BJ (cell line): ENCODE data around the gene C6orf120. TPM values are rescaled to one million over a fixed set of nuclear protein-coding genes. Genes with fewer than 3 reads are reported as not detected.

Source experiments
- CTCF ChIA-PET: fragments of 350-600 bp; formaldehyde crosslinking; extraction: SDS; loops from one replicate; lab custom pipeline; 2021; ENCODE audit warnings: antibody characterized with exemption, inconsistent platforms; lab: Yijun Ruan, JAX
- POLR2A ChIA-PET: fragments of 300-600 bp; sonication (Branson Sonifier 250); formaldehyde crosslinking; extraction: SDS; loops from one replicate; lab custom pipeline; 2021; ENCODE audit warnings: antibody characterized with exemption; lab: Charles Lee
- DNase-seq: peaks from one replicate; pipeline ENCODE4 v3.0.0-alpha.2; 2011; ENCODE audit warnings: low read depth
- H3K27me3 ChIP-seq: 2 replicates; pipeline ENCODE4 v1.6.0; 2011; ENCODE audit warnings: low read length; ENCODE audit not compliant: control insufficient read depth, insufficient read depth
- H3K36me3 ChIP-seq: 2 replicates; pipeline ENCODE4 v1.5.1; 2011; ENCODE audit warnings: low read length; ENCODE audit not compliant: control insufficient read depth, insufficient read depth
- H3K4me3 ChIP-seq: 2 replicates; pipeline ENCODE4 v1.5.1; 2011; ENCODE audit warnings: low read depth, mild to moderate bottlenecking, control low read depth, low read length
- CTCF ChIP-seq: IDR thresholded peaks from 2 replicates; pipeline ENCODE4 v1.5.1; 2011; ENCODE audit warnings: low read depth, mild to moderate bottlenecking, control low read depth, inconsistent platforms, low read length, moderate library complexity; ENCODE audit not compliant: insufficient read depth
- polyA plus RNA-seq: library from polyadenylated mRNA; depleted of rRNA; stranded (reverse); fragments of >200 nt; gene quantifications from 2 replicates; pipeline ENCODE4 v1.2.3, GENCODE V29; 2011

The C6orf120 gene
- polyA plus RNA-seq, 1 experiment, result 13.2 TPM

- CTCF ChIA-PET, result no interaction called here
- Histone ChIP-seq H3K27me3 (no peaks in the 10 kb centered on the region), H3K36me3 (peaks cover 12% of the 10 kb centered on the region), H3K4me3 (no peak overlapping the region)
- DNase-seq, result no peak
- no peak for TF ChIP-seq CTCF
- POLR2A ChIA-PET, result no interaction called here
Measured at GRCh38 chr6:169663468-169663867, 38.5 kb upstream of the C6orf120 start.

- no peaks in the 10 kb centered on the region for H3K27me3 ChIP-seq
- TF ChIP-seq CTCF, result no peak
- peaks cover 12% of the 10 kb centered on the region for H3K36me3 ChIP-seq
- H3K4me3 ChIP-seq, result no peak overlapping the region
- CTCF ChIA-PET, result no interaction called here
- no peak for DNase-seq
- POLR2A ChIA-PET, result no interaction called here
Measured at GRCh38 chr6:169664227-169664626, 37.7 kb upstream of the C6orf120 start.

- ChIA-PET CTCF (no interaction called here), POLR2A (no interaction called here)
- no peak for DNase-seq
- no peaks in the 10 kb centered on the region for H3K27me3 ChIP-seq
- peaks cover 11% of the 10 kb centered on the region for H3K36me3 ChIP-seq
- no peak for TF ChIP-seq CTCF
- no peak overlapping the region for H3K4me3 ChIP-seq
Measured at GRCh38 chr6:169665289-169665688, 36.6 kb upstream of the C6orf120 start.

- CTCF ChIA-PET, result interaction anchor here (2.0 kb wide), 1 partner anchor 13 kb away, joined by 5 read pairs; no protein-coding TSS in a partner anchor
- Histone ChIP-seq H3K27me3 (no peaks in the 10 kb centered on the region), H3K36me3 (peaks cover 11% of the 10 kb centered on the region), H3K4me3 (no peak overlapping the region)
- POLR2A ChIA-PET, result no interaction called here
- no peak for TF ChIP-seq CTCF
- DNase-seq, result no peak
Measured at GRCh38 chr6:169666441-169666840, 35.5 kb upstream of the C6orf120 start.

GRCh38 chr6:169667716-169668115 is 34.2 kb upstream of the C6orf120 start:
- no peak for DNase-seq
- no peak for TF ChIP-seq CTCF
- peaks cover 11% of the 10 kb centered on the region for H3K36me3 ChIP-seq
- H3K4me3 ChIP-seq, result no peak overlapping the region
- ChIA-PET POLR2A (no interaction called here), CTCF (interaction anchor here (2.0 kb wide), 1 partner anchor 14 kb away, joined by 5 read pairs; no protein-coding TSS in a partner anchor)
- no peaks in the 10 kb centered on the region for H3K27me3 ChIP-seq
